CD4-positive, alpha-beta T cell (primary cell): Measurements from ENCODE around the gene MLLT10. TPM values are rescaled to one million over a fixed set of nuclear protein-coding genes. Genes with fewer than 3 reads are reported as not detected.

Experiments used
- ATAC-seq: fragments of 200-7000 bp; cut with Tn5 transposase; one replicate; pipeline ENCODE4 v1.10.0; 2022; ENCODE audit warnings: mild to moderate bottlenecking; ENCODE audit not compliant: poor library complexity
- CTCF ChIA-PET: fragments of 350-600 bp; sonication (Branson Sonifier 250); formaldehyde crosslinking; loops from one replicate; lab custom pipeline; 2021; ENCODE audit warnings: antibody characterized with exemption, inconsistent platforms; lab: Charles Lee
- POLR2A ChIA-PET: fragments of 350-600 bp; sonication (Branson Sonifier 250); formaldehyde crosslinking; loops from one replicate; lab custom pipeline; 2021; ENCODE audit warnings: antibody characterized with exemption, inconsistent platforms; lab: Charles Lee
- DNase-seq, 14 experiments: peaks; one replicate each; pipeline ENCODE4 v3.0.0-alpha.2; 2013 to 2020; ENCODE audit warnings: mixed read lengths in 2 of 14
- H3K27ac ChIP-seq, 2 donors: one replicate each; pipeline versions ENCODE4 v1.5.1 to v1.7.0; 2013; ENCODE audit warnings: low read length in 2 of 2, low read depth in 1 of 2, mild to moderate bottlenecking in 1 of 2
- H3K27me3 ChIP-seq, 2 experiments: 1 replicate in 1 of 2; 2 replicates in 1 of 2; pipeline versions ENCODE4 v1.6.1 to v1.7.0; 2013; ENCODE audit warnings: low read length in 2 of 2, control low read depth in 1 of 2, mild to moderate bottlenecking in 1 of 2, moderate library complexity in 1 of 2; ENCODE audit not compliant: insufficient read depth in 2 of 2, control insufficient read depth in 1 of 2
- H3K36me3 ChIP-seq: one replicate; pipeline ENCODE4 v1.6.1; 2013; ENCODE audit warnings: low read length, control low read depth; ENCODE audit not compliant: insufficient read depth
- H3K4me1 ChIP-seq: one replicate; pipeline ENCODE4 v1.6.1; 2013; ENCODE audit warnings: low read length, control low read depth; ENCODE audit not compliant: insufficient read depth
- H3K4me3 ChIP-seq: one replicate; pipeline ENCODE4 v1.5.1; 2013; ENCODE audit warnings: mild to moderate bottlenecking, low read length, moderate library complexity
- H3K9me3 ChIP-seq, 2 experiments: 1 replicate in 1 of 2; 2 replicates in 1 of 2; pipeline versions ENCODE4 v1.6.1 to v1.7.0; 2013; ENCODE audit warnings: low read length in 2 of 2, mild to moderate bottlenecking in 2 of 2, control low read depth in 1 of 2, moderate library complexity in 1 of 2; ENCODE audit not compliant: control insufficient read depth in 1 of 2, insufficient read depth in 1 of 2
- H3K27ac Mint-ChIP-seq: one replicate; pipeline ENCODE4 v1.8.0; 2020; ENCODE audit warnings: mixed read lengths
- H3K27me3 Mint-ChIP-seq: one replicate; pipeline ENCODE4 v1.8.0; 2021; ENCODE audit warnings: mixed read lengths
- H3K36me3 Mint-ChIP-seq: one replicate; pipeline ENCODE4 v1.8.0; 2021; ENCODE audit warnings: low read depth, mixed read lengths
- H3K4me1 Mint-ChIP-seq: one replicate; pipeline ENCODE4 v1.8.0; 2021; ENCODE audit warnings: low read depth, mixed read lengths
- H3K4me3 Mint-ChIP-seq: one replicate; pipeline ENCODE4 v1.8.0; 2020; ENCODE audit warnings: mild to moderate bottlenecking, mixed read lengths
- H3K9me3 Mint-ChIP-seq: one replicate; pipeline ENCODE4 v1.8.0; 2020; ENCODE audit warnings: mixed read lengths
- intact Hi-C, 2 experiments: fragments of 100-400 bp; cut with DNase I in 1 of 2; cut with micrococcal nuclease in 1 of 2; formaldehyde crosslinking; loops; one replicate each; pipeline versions ENCODE4 v1.15.1 to v1.9.0; 2023 to 2025; cut with DNase I, micrococcal nuclease
- total RNA-seq, 174 experiments: library from RNA in 2 of 174; stranded (reverse) in 2 of 174; gene quantifications; one replicate each; pipeline ENCODE4 v1.2.3 and lab custom pipeline; 2021 to 2026
- TF ChIP-seq, protein P1 (sequence below): fragments of 200-600 bp; IDR thresholded peaks from one replicate; pipeline ENCODE4 v1.8.0; 2022; ENCODE audit warnings: antibody characterized with exemption, mild to moderate bottlenecking

Gene MLLT10
- total RNA-seq, 2 experiments from 2014 or later, result 46.0 to 64.1 TPM

DNA sequence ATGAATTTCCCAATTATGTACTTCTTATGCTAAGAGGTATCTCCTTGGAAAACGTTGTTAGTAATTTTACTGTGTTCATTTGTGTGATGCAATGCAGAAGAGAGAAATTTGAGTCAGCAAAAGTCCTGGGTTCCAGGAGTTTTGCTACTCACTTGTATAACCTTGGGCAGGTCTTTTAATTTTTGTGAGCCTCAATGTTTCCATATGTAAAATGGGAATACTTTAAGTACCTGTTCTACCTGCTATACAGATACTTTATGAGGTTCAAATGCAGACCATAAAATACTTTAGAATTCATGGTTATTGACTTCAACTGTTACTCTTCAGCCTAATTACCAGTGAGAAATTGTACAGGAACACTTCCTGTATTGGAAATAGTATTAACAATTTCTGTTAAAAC is 185.5 kb downstream of the MLLT10 start:
- Histone ChIP-seq H3K36me3 (peaks cover 22% of the 10 kb centered on the region), H3K4me1 (no peaks in the 10 kb centered on the region), H3K27ac (no peak overlapping the region), H3K9me3 (no peaks in the 10 kb centered on the region), H3K27me3 (no peaks in the 10 kb centered on the region), H3K4me3 (no peak overlapping the region)
- no peak for DNase-seq
- no peak overlapping the region for H3K4me3 Mint-ChIP-seq
- no peak overlapping the region for H3K27ac Mint-ChIP-seq
- TF ChIP-seq, protein P1, sequence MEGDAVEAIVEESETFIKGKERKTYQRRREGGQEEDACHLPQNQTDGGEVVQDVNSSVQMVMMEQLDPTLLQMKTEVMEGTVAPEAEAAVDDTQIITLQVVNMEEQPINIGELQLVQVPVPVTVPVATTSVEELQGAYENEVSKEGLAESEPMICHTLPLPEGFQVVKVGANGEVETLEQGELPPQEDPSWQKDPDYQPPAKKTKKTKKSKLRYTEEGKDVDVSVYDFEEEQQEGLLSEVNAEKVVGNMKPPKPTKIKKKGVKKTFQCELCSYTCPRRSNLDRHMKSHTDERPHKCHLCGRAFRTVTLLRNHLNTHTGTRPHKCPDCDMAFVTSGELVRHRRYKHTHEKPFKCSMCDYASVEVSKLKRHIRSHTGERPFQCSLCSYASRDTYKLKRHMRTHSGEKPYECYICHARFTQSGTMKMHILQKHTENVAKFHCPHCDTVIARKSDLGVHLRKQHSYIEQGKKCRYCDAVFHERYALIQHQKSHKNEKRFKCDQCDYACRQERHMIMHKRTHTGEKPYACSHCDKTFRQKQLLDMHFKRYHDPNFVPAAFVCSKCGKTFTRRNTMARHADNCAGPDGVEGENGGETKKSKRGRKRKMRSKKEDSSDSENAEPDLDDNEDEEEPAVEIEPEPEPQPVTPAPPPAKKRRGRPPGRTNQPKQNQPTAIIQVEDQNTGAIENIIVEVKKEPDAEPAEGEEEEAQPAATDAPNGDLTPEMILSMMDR, result no peak
- no peaks in the 10 kb centered on the region for H3K9me3 Mint-ChIP-seq
- peaks cover 65% of the 10 kb centered on the region for H3K36me3 Mint-ChIP-seq
- no peaks in the 10 kb centered on the region for H3K27me3 Mint-ChIP-seq
- ChIA-PET CTCF (no interaction called here), POLR2A (interaction anchor here (0.6 kb wide), 1 partner anchor 254 kb away, joined by 3 read pairs; no protein-coding TSS in a partner anchor)
- no peak for ATAC-seq
- intact Hi-C loops, result no loop called here
- peaks cover 15% of the 10 kb centered on the region for H3K4me1 Mint-ChIP-seq

DNA sequence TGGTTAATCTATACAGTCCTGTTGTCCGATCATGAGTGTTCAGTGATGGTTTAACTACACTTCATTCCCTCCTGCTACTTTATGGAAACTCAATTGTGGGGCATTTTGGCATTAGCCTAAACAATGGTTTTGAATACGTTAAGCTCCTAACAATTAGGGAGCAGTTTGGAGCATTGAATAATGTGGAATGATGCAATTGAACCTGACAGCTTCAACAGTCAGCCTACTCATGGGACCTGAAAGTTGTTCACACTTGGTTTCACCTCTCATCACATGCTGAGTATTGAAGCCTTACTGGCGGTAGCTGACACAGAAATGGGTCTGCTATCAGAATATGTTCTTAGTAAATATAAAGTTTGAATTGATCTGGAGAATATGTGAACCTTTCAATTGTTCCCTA is 186.1 kb downstream of the MLLT10 start:
- POLR2A ChIA-PET, result interaction anchor here (0.6 to 1.2 kb wide), 2 partner anchors 18 to 254 kb away, joined by 3 to 5 read pairs; no protein-coding TSS in a partner anchor
- intact Hi-C loops, result loop anchor here in 1 of 2 experiments (10.0 kb wide), 1 partner anchor 235 kb away; no protein-coding TSS in a partner anchor
- H3K27ac ChIP-seq, result no peak overlapping the region

DNA sequence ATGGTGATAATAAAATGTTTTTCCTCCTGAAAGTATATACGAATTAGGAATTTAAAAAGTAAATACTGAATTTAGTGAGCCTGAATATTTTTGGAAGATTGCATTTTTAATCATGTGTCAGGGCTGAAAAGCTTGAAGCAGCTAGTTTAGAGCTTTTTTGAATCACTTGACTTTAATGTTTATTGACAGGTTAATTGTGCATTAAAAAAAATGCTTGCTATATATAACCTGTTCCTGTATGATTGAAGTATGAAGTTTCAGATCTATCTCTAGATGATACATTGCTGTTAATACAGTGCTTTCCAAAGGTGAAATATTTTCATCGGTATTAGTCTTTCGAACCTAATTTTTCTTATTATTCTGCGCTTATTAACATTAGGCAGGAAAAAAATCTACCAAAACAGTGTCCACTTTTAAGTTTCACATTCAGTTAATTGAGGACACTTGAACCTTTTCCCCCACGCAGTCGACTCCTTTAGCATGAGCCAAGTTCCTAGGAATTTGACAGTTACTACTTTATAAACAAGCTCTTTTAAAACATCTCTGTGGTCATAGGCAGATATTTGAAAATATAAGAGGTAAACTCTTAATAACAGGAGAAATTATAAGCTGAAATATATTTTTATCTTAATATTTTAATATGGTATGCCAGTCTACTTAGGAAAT is 187.1 kb downstream of the MLLT10 start:
- no peak overlapping the region for H3K4me3 Mint-ChIP-seq
- H3K4me1 ChIP-seq, result peaks cover 3% of the 10 kb centered on the region
- peaks cover 25% of the 10 kb centered on the region for H3K4me1 Mint-ChIP-seq
- peaks cover 57% of the 10 kb centered on the region for H3K36me3 Mint-ChIP-seq
- DNase-seq (no peak), ATAC-seq (no peak)
- H3K27me3 Mint-ChIP-seq, result no peaks in the 10 kb centered on the region
- H3K36me3 ChIP-seq, result peaks cover 7% of the 10 kb centered on the region
- no peaks in the 10 kb centered on the region for H3K9me3 Mint-ChIP-seq
- no peaks in the 10 kb centered on the region for H3K27me3 ChIP-seq
- H3K27ac Mint-ChIP-seq, result no peak overlapping the region
- POLR2A ChIA-PET, result interaction anchor here (1.2 kb wide), 1 partner anchor 19 kb away, joined by 5 read pairs; no protein-coding TSS in a partner anchor
- TF ChIP-seq, protein P1, result no peak
- H3K27ac ChIP-seq, result no peak overlapping the region
- intact Hi-C loops, result loop anchor here in 1 of 2 experiments (10.0 kb wide), 1 partner anchor 234 kb away; no protein-coding TSS in a partner anchor
- no peak overlapping the region for H3K4me3 ChIP-seq
- H3K9me3 ChIP-seq, result no peaks in the 10 kb centered on the region
- CTCF ChIA-PET, result interaction anchor here (0.6 to 1.0 kb wide), 2 partner anchors 225 to 492 kb away, joined by 3 read pairs; no protein-coding TSS in a partner anchor

More for the DNA sequence above, 186.1 kb downstream of the MLLT10 start:
- Mint-ChIP-seq H3K4me1 (peaks cover 21% of the 10 kb centered on the region), H3K27ac (no peak overlapping the region), H3K36me3 (peaks cover 65% of the 10 kb centered on the region), H3K27me3 (no peaks in the 10 kb centered on the region), H3K9me3 (no peaks in the 10 kb centered on the region), H3K4me3 (no peak overlapping the region)
- Histone ChIP-seq H3K27me3 (no peaks in the 10 kb centered on the region), H3K4me3 (no peak overlapping the region), H3K4me1 (peaks cover 3% of the 10 kb centered on the region), H3K9me3 (no peaks in the 10 kb centered on the region), H3K36me3 (peaks cover 16% of the 10 kb centered on the region)
- TF ChIP-seq, protein P1, result no peak
- ATAC-seq (no peak), DNase-seq (no peak)
- CTCF ChIA-PET, result no interaction called here
